Neural crest cell (in vitro differentiated cells): Measurements from ENCODE around the gene ST6GAL2. TPM values are rescaled to one million over a fixed set of nuclear protein-coding genes. Genes with fewer than 3 reads are reported as not detected.

ENCODE experiments used
- DNase-seq: peaks from one replicate; pipeline ENCODE4 v3.0.0; 2021; ENCODE audit warnings: low read depth, mixed read lengths, low spot score
- H3K27ac Mint-ChIP-seq: one replicate; pipeline ENCODE4 v1.8.0; 2021; ENCODE audit warnings: mild to moderate bottlenecking, mixed read lengths; ENCODE audit not compliant: unreplicated experiment
- H3K27me3 Mint-ChIP-seq: 2 replicates; pipeline ENCODE4 v1.8.0; 2021; ENCODE audit warnings: low read depth, mild to moderate bottlenecking, mixed read lengths
- H3K36me3 Mint-ChIP-seq: 2 replicates; pipeline ENCODE4 v1.8.0; 2021; ENCODE audit warnings: low read depth, mild to moderate bottlenecking, mixed read lengths
- H3K4me1 Mint-ChIP-seq: 2 replicates; pipeline ENCODE4 v1.8.0; 2021; ENCODE audit warnings: mixed read lengths
- H3K4me3 Mint-ChIP-seq: one replicate; pipeline ENCODE4 v1.8.0; 2021; ENCODE audit warnings: mild to moderate bottlenecking, mixed read lengths
- H3K9me3 Mint-ChIP-seq: 2 replicates; pipeline ENCODE4 v1.8.0; 2021; ENCODE audit warnings: mixed read lengths
- CTCF ChIP-seq: fragments of 200-600 bp; sonication (generic); conservative IDR thresholded peaks from 2 replicates; pipeline ENCODE4 v1.5.0; 2021; ENCODE audit warnings: antibody characterized with exemption, mild to moderate bottlenecking
- total RNA-seq: library from RNA; stranded (reverse); gene quantifications from 2 replicates; pipeline ENCODE4 v1.2.1, GENCODE V29; 2021

Gene ST6GAL2
- total RNA-seq, 1 donor from 2014 or later: 9.7 TPM

GRCh38 chr2:106833256-106833655, 52.7 kb downstream of the ST6GAL2 start:
- no peak for DNase-seq
- Mint-ChIP-seq H3K27ac (no peak overlapping the region), H3K27me3 (no peaks in the 10 kb centered on the region), H3K4me3 (no peak overlapping the region), H3K9me3 (no peaks in the 10 kb centered on the region), H3K4me1 (peaks cover 5% of the 10 kb centered on the region), H3K36me3 (peaks cover 11% of the 10 kb centered on the region)
- no peak for TF ChIP-seq CTCF

- no peak overlapping the region for H3K27ac Mint-ChIP-seq
- peaks cover 18% of the 10 kb centered on the region for H3K36me3 Mint-ChIP-seq
- H3K4me3 Mint-ChIP-seq: no peak overlapping the region
- no peaks in the 10 kb centered on the region for H3K27me3 Mint-ChIP-seq
- H3K9me3 Mint-ChIP-seq: peaks cover under 1% of the 10 kb centered on the region
- H3K4me1 Mint-ChIP-seq: peaks cover under 1% of the 10 kb centered on the region
- TF ChIP-seq CTCF: no peak
- no peak for DNase-seq
Observed at GRCh38 chr2:106831816-106832569, 54.0 kb downstream of the ST6GAL2 start.

GRCh38 chr2:106831241-106831640, 54.7 kb downstream of the ST6GAL2 start:
- H3K36me3 Mint-ChIP-seq: peaks cover 22% of the 10 kb centered on the region
- no peak for TF ChIP-seq CTCF
- H3K27me3 Mint-ChIP-seq: no peaks in the 10 kb centered on the region
- H3K4me1 Mint-ChIP-seq: no peaks in the 10 kb centered on the region
- no peak overlapping the region for H3K4me3 Mint-ChIP-seq
- no peak overlapping the region for H3K27ac Mint-ChIP-seq
- peaks cover 2% of the 10 kb centered on the region for H3K9me3 Mint-ChIP-seq
- DNase-seq: no peak

- Mint-ChIP-seq H3K27ac (no peak overlapping the region), H3K9me3 (peaks cover 3% of the 10 kb centered on the region)
Observed at GRCh38 chr2:106830191-106830590, 55.8 kb downstream of the ST6GAL2 start.

GRCh38 chr2:106828119-106828518, 57.8 kb downstream of the ST6GAL2 start:
- Mint-ChIP-seq H3K27me3 (no peaks in the 10 kb centered on the region), H3K36me3 (peaks cover 36% of the 10 kb centered on the region), H3K27ac (no peak overlapping the region), H3K4me1 (no peaks in the 10 kb centered on the region), H3K9me3 (peaks cover 4% of the 10 kb centered on the region), H3K4me3 (no peak overlapping the region)
- no peak for DNase-seq
- TF ChIP-seq CTCF: no peak

More at GRCh38 chr2:106830191-106830590, 55.8 kb downstream of the ST6GAL2 start:
- peaks cover 28% of the 10 kb centered on the region for H3K36me3 Mint-ChIP-seq
- no peak overlapping the region for H3K4me3 Mint-ChIP-seq
- DNase-seq: no peak
- H3K4me1 Mint-ChIP-seq: no peaks in the 10 kb centered on the region
- H3K27me3 Mint-ChIP-seq: no peaks in the 10 kb centered on the region
- no peak for TF ChIP-seq CTCF
